Stimulated activated CD8-positive, alpha-beta memory T cell treated with anti-CD3 and anti-CD28 coated beads, Interleukin-4, amount 100 ng/mL, for 4 hours (primary cell): ENCODE data around the gene ZNF112.

Experiments
- DNase-seq, 2 donors: peaks; one replicate each; pipeline ENCODE4 v3.0.0-alpha.2; 2020; ENCODE audit warnings: low read depth in 2 of 2, low spot score in 1 of 2

Gene ZNF112

GRCh38 chr19:44282846-44283245 lies 73.6 kb downstream of the ZNF112 start:
- DNase-seq, result no peak

- DNase-seq, result no peak
Measured at GRCh38 chr19:44280916-44281315, 75.6 kb downstream of the ZNF112 start.

GRCh38 chr19:44278181-44278690 lies 78.2 kb downstream of the ZNF112 start:
- no peak for DNase-seq

- no peak for DNase-seq
Measured at GRCh38 chr19:44277331-44277730, 79.1 kb downstream of the ZNF112 start.
